Kidney glomerular epithelial cell (primary cell): ENCODE results near the gene ABCB1.
"Not testable (repeated sequence)": the region's sequence is repeated elsewhere in the genome, so short reads cannot be mapped to it uniquely, and the experiment has no call there.

Experiments
- DNase-seq: peaks from one replicate; lab custom pipeline; 2025; lab: John Stamatoyannopoulos, UW

Gene ABCB1

GRCh38 chr7:87473192-87473591 is 127.5 kb downstream of the ABCB1 start:
- DNase-seq, result no peak

GRCh38 chr7:87471473-87471872 is 129.2 kb downstream of the ABCB1 start:
- no peak for DNase-seq

- not testable (repeated sequence) for DNase-seq
These were observed 131.5 kb downstream of the ABCB1 start for GRCh38 chr7:87469204-87469603.

GRCh38 chr7:87465534-87465880 is 135.2 kb downstream of the ABCB1 start:
- DNase-seq, result not testable (repeated sequence)

GRCh38 chr7:87464830-87465533 is 135.7 kb downstream of the ABCB1 start:
- not testable (repeated sequence) for DNase-seq

- no peak for DNase-seq
These were observed 136.7 kb downstream of the ABCB1 start for GRCh38 chr7:87463982-87464381.

- DNase-seq, result not testable (repeated sequence)
These were observed 140.2 kb downstream of the ABCB1 start for GRCh38 chr7:87460444-87460843.

- DNase-seq, result no peak
These were observed 140.7 kb downstream of the ABCB1 start for GRCh38 chr7:87459941-87460340.

GRCh38 chr7:87458148-87458547 is 142.5 kb downstream of the ABCB1 start:
- no peak for DNase-seq

- DNase-seq, result no peak
These were observed 144.4 kb downstream of the ABCB1 start for GRCh38 chr7:87456247-87456646.
